B cell (primary cell): ENCODE results near the gene PARD3. TPM values are rescaled to one million over a fixed set of nuclear protein-coding genes. Genes with fewer than 3 reads are reported as not detected.

Experiments used
- ATAC-seq: fragments of 200-7000 bp; cut with Tn5 transposase; one replicate; pipeline ENCODE4 v1.10.0; 2021; ENCODE audit warnings: low read depth, mild to moderate bottlenecking, moderate number of reproducible peaks, moderate library complexity
- CTCF ChIA-PET: fragments of 350-600 bp; sonication (Branson Sonifier 250); formaldehyde crosslinking; loops from one replicate; lab custom pipeline; 2021; ENCODE audit warnings: antibody characterized with exemption, inconsistent platforms; lab: Charles Lee
- POLR2A ChIA-PET: fragments of 350-600 bp; sonication (Branson Sonifier 250); formaldehyde crosslinking; loops from one replicate; lab custom pipeline; 2021; ENCODE audit warnings: antibody characterized with exemption; lab: Charles Lee
- DNase-seq: peaks from one replicate; pipeline ENCODE4 v3.0.0; 2013
- H2AFZ ChIP-seq: 2 replicates; pipeline ENCODE4 v1.6.1; 2012; ENCODE audit warnings: mild to moderate bottlenecking, low read depth, low read length; ENCODE audit not compliant: insufficient read depth, poor library complexity, severe bottlenecking
- H3K27ac ChIP-seq, 2 donors: 1 replicate in 1 of 2; 2 replicates in 1 of 2; pipeline ENCODE4 v1.5.1; 2012 to 2013; ENCODE audit warnings: low read length in 2 of 2, mild to moderate bottlenecking in 2 of 2, moderate library complexity in 1 of 2
- H3K27me3 ChIP-seq, 4 experiments: fragments of 200-600 bp in 1 of 4; sonication (generic) in 1 of 4; replicated peaks in 1 of 4; 1 replicate in 2 of 4; 2 replicates in 2 of 4; pipeline versions ENCODE4 v1.6.1 to v1.7.0; 2013 to 2016; ENCODE audit warnings: low read length in 3 of 4, mild to moderate bottlenecking in 2 of 4, mixed read lengths in 1 of 4, moderate library complexity in 1 of 4; ENCODE audit not compliant: insufficient read depth in 4 of 4, control insufficient read depth in 3 of 4; ENCODE audit errors: control extremely low read depth in 1 of 4
- H3K36me3 ChIP-seq, 2 experiments: replicated peaks in 1 of 2; 1 replicate in 1 of 2; 2 replicates in 1 of 2; pipeline versions ENCODE4 v1.6.1 to v1.7.1; 2013; ENCODE audit warnings: low read length in 1 of 2; ENCODE audit not compliant: insufficient read depth in 2 of 2, control insufficient read depth in 1 of 2; ENCODE audit errors: control extremely low read depth in 1 of 2, extremely low read depth in 1 of 2
- H3K4me1 ChIP-seq, 2 donors: fragments of 200-600 bp in 1 of 2; sonication (generic) in 1 of 2; 1 replicate in 1 of 2; 2 replicates in 1 of 2; pipeline versions ENCODE4 v1.5.1 to v1.6.1; 2013 to 2017; ENCODE audit warnings: low read length in 2 of 2; ENCODE audit not compliant: control insufficient read depth in 2 of 2, insufficient read depth in 2 of 2
- H3K4me2 ChIP-seq: replicated peaks from 2 replicates; pipeline ENCODE3; 2012; ENCODE audit warnings: mild to moderate bottlenecking, low read depth, low read length; ENCODE audit not compliant: poor library complexity, severe bottlenecking
- H3K4me3 ChIP-seq, 5 experiments: fragments of 200-600 bp in 1 of 5; sonication (generic) in 1 of 5; 1 replicate in 3 of 5; 2 replicates in 2 of 5; pipeline versions ENCODE4 v1.5.1 to v1.7.0; 2011 to 2016; ENCODE audit warnings: low read length in 4 of 5, mild to moderate bottlenecking in 4 of 5, low read depth in 2 of 5, control low read depth in 1 of 5, moderate library complexity in 1 of 5; ENCODE audit not compliant: insufficient read depth in 1 of 5; ENCODE audit errors: control extremely low read depth in 1 of 5, extremely low read depth in 1 of 5
- H3K79me2 ChIP-seq: fragments of 200-600 bp; sonication (generic); one replicate; pipeline ENCODE4 v1.6.0; 2016; ENCODE audit warnings: low read length; ENCODE audit not compliant: control insufficient read depth, insufficient read depth
- H3K9ac ChIP-seq: fragments of 200-600 bp; sonication (generic); 2 replicates; pipeline ENCODE4 v1.6.1; 2017; ENCODE audit warnings: mild to moderate bottlenecking, low read length, moderate library complexity
- H3K9me3 ChIP-seq, 3 donors: one replicate each; pipeline versions ENCODE4 v1.6.1 to v1.7.1; 2013; ENCODE audit warnings: low read length in 2 of 3; ENCODE audit not compliant: control insufficient read depth in 2 of 3, insufficient read depth in 1 of 3; ENCODE audit errors: control extremely low read depth in 1 of 3
- H4K20me1 ChIP-seq: 2 replicates; pipeline ENCODE4 v1.6.0; 2012; ENCODE audit warnings: mild to moderate bottlenecking, low read length; ENCODE audit not compliant: insufficient read depth, control insufficient read depth, poor library complexity, severe bottlenecking
- H3K27ac Mint-ChIP-seq: one replicate; pipeline ENCODE4 v1.8.0; 2021; ENCODE audit warnings: mixed read lengths
- H3K27me3 Mint-ChIP-seq: one replicate; pipeline ENCODE4 v1.8.0; 2021; ENCODE audit warnings: mixed read lengths
- H3K4me1 Mint-ChIP-seq: one replicate; pipeline ENCODE4 v1.8.0; 2021; ENCODE audit warnings: mixed read lengths
- H3K4me3 Mint-ChIP-seq: one replicate; pipeline ENCODE4 v1.8.0; 2021; ENCODE audit warnings: mixed read lengths
- H3K9me3 Mint-ChIP-seq: one replicate; pipeline ENCODE4 v1.8.0; 2022; ENCODE audit warnings: mixed read lengths; ENCODE audit not compliant: insufficient read depth
- EZH2 ChIP-seq: IDR thresholded peaks from 2 replicates; pipeline ENCODE4 v1.6.1; 2012; ENCODE audit warnings: borderline replicate concordance, low read depth, mild to moderate bottlenecking, moderate library complexity, low read length; ENCODE audit not compliant: insufficient read depth, poor library complexity, severe bottlenecking
- WGBS: methylation state at CpG from one replicate; pipeline ENCODE4 v1.1.5; 2013; ENCODE audit warnings: missing lambda C conversion rate; ENCODE audit not compliant: insufficient coverage; 5-methylcytosine and 5-hydroxymethylcytosine counted together
- intact Hi-C: fragments of 100-400 bp; cut with micrococcal nuclease; formaldehyde crosslinking; loops from one replicate; pipeline ENCODE4 v1.10.0; 2022
- polyA plus RNA-seq: library from polyadenylated mRNA; depleted of rRNA; stranded (reverse); fragments of >200 nt; gene quantifications from 2 replicates; pipeline ENCODE4 v1.2.3, GENCODE V29; 2012
- total RNA-seq, 2 donors: library from RNA; stranded (reverse); fragments of 120-200 nt in 1 of 2; gene quantifications; 1 replicate in 1 of 2; 2 replicates in 1 of 2; pipeline versions ENCODE4 v1.2.3 to v1.2.4, GENCODE V29; 2013 to 2022
- TF ChIP-seq, protein P1 (sequence below): fragments of 200-600 bp; IDR thresholded peaks from one replicate; pipeline ENCODE4 v1.8.0; 2022; ENCODE audit warnings: antibody characterized with exemption, mild to moderate bottlenecking

PARD3 gene
- total and polyA plus RNA-seq, 2 donors (not counting 1 experiment from before 2014, with no cell fraction given): not detected

DNA sequence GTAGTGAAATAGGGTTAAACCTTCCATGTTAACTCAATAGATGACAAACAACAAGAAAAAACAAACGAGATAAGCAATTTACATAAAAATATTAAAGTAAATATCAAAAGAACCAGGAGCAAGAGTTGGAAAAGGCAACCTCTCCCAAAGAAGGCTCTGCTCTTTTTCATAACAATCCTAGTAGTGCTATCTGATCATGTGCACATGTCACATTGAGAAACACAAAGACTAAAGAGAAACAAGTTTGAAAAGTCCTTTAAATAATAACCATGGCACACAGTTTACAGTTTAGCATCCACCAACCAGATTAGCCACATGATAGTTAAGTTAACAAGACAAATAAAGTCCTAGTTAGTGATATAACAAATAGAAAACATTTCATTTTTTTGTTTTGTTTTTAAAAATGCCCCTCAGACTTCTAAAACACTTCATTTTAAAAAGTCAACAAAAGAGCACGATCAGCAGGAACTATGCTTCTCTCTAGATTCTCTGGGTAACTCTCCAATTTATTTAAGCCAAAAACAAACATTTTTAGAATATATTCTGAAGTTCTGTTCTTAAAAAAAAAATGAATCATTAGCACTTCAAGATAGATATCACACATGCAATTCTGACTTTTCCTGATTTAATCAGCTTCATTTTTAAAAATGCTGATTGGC lies 110.4 kb downstream of the PARD3 start:
- CTCF ChIA-PET: no interaction called here
- Histone ChIP-seq H4K20me1 (no peaks in the 10 kb centered on the region), H3K27me3 (no peaks in the 10 kb centered on the region), H3K4me3 (no peak overlapping the region), H3K9me3 (no peaks in the 10 kb centered on the region), H3K36me3 (no peaks in the 10 kb centered on the region), H3K4me2 (no peak overlapping the region), H3K9ac (no peak overlapping the region), H3K79me2 (no peaks in the 10 kb centered on the region), H3K27ac (no peak overlapping the region), H3K4me1 (no peaks in the 10 kb centered on the region), H2AFZ (no peak overlapping the region)
- no CpG with 5 or more reads among the region's 2 CpGs for WGBS
- no peak for ATAC-seq
- POLR2A ChIA-PET: no interaction called here
- DNase-seq: no peak
- no peak for TF ChIP-seq EZH2
- TF ChIP-seq, protein P1, sequence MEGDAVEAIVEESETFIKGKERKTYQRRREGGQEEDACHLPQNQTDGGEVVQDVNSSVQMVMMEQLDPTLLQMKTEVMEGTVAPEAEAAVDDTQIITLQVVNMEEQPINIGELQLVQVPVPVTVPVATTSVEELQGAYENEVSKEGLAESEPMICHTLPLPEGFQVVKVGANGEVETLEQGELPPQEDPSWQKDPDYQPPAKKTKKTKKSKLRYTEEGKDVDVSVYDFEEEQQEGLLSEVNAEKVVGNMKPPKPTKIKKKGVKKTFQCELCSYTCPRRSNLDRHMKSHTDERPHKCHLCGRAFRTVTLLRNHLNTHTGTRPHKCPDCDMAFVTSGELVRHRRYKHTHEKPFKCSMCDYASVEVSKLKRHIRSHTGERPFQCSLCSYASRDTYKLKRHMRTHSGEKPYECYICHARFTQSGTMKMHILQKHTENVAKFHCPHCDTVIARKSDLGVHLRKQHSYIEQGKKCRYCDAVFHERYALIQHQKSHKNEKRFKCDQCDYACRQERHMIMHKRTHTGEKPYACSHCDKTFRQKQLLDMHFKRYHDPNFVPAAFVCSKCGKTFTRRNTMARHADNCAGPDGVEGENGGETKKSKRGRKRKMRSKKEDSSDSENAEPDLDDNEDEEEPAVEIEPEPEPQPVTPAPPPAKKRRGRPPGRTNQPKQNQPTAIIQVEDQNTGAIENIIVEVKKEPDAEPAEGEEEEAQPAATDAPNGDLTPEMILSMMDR: no peak
- Mint-ChIP-seq H3K4me1 (no peaks in the 10 kb centered on the region), H3K27me3 (no peaks in the 10 kb centered on the region), H3K9me3 (no peaks in the 10 kb centered on the region), H3K4me3 (no peak overlapping the region), H3K27ac (no peak overlapping the region)
- intact Hi-C loops: no loop called here

DNA sequence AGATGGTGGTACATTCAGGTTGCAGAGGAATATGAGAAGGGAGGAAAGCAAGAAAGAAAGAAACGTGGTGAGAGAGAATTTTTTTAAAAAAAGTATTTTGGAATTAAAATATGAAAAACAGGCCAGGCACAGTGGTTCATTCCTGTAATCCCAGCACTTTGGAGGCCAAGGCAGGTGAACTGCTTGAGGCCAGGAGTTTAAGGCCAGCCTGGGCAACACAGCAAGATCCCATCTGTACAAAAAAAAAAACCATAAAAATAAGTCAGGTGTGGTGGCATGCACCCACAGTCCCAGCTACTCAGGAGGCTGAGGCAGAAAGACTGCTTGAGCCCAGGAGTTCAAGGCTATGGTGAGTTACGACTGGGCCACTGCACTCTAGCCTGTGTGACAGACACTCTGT lies 112.1 kb downstream of the PARD3 start:
- ChIA-PET CTCF (no interaction called here), POLR2A (no interaction called here)
- no peak overlapping the region for H3K9ac ChIP-seq
- TF ChIP-seq, protein P1: no peak
- TF ChIP-seq EZH2: no peak
- Mint-ChIP-seq H3K4me1 (no peaks in the 10 kb centered on the region), H3K27ac (no peak overlapping the region), H3K4me3 (no peak overlapping the region), H3K9me3 (no peaks in the 10 kb centered on the region), H3K27me3 (no peaks in the 10 kb centered on the region)
- no peak overlapping the region for H3K27ac ChIP-seq
- 67% methylated on average over 1 of the region's 2 CpGs for WGBS
- no peaks in the 10 kb centered on the region for H4K20me1 ChIP-seq
- ATAC-seq (no peak), DNase-seq (no peak)
- H3K9me3 ChIP-seq: no peaks in the 10 kb centered on the region
- no peaks in the 10 kb centered on the region for H3K27me3 ChIP-seq
- H3K4me1 ChIP-seq: no peaks in the 10 kb centered on the region
- H2AFZ ChIP-seq: no peak overlapping the region
- no peaks in the 10 kb centered on the region for H3K79me2 ChIP-seq
- H3K36me3 ChIP-seq: no peaks in the 10 kb centered on the region
- H3K4me2 ChIP-seq: no peak overlapping the region
- H3K4me3 ChIP-seq: no peak overlapping the region
- intact Hi-C loops: no loop called here
